RWPE1 (cell line): ENCODE measurements around the gene PPM1G.
A peak's percentile ranks its signal among the peaks of the same experiment; 100 is the strongest.
"Not testable (repeated sequence)": the region's sequence is repeated elsewhere in the genome, so short reads cannot be mapped to it uniquely, and the experiment has no call there.

Experiments
- CTCF ChIA-PET: fragments of 350-600 bp; sonication (Branson Sonifier 250); formaldehyde crosslinking; extraction: SDS; loops from one replicate; lab custom pipeline; 2021; lab: Yijun Ruan, JAX
- POLR2A ChIA-PET: fragments of 400-600 bp; formaldehyde crosslinking; extraction: SDS; loops from one replicate; lab custom pipeline; 2020; ENCODE audit warnings: antibody characterized with exemption; ENCODE audit not compliant: low non-redundant PET; lab: Yijun Ruan, JAX
- DNase-seq: peaks from one replicate; pipeline ENCODE4 v3.0.0; 2012; ENCODE audit warnings: low spot score
- H3K27ac ChIP-seq: fragments of 450-650 bp; 2 replicates; pipeline ENCODE4 v1.5.1; 2017
- CTCF ChIP-seq: fragments of 450-650 bp; conservative IDR thresholded peaks from 2 replicates; pipeline ENCODE4 v1.5.1; 2017; ENCODE audit warnings: low read depth, mild to moderate bottlenecking

PPM1G gene

GRCh38 chr2:27356382-27357181, 52.8 kb downstream of the PPM1G start, which contains the start of gene GTF3C2:
Gene GTF3C2, minus strand, starts transcription at chr2:27356764. Its CDS starts 13,210 bp downstream, at chr2:27343554.
- peak; percentile 94 for DNase-seq
- ChIA-PET CTCF (interaction anchor here (0.5 to 1.5 kb wide), 5 partner anchors 13 to 268 kb away, joined by 3 to 8 read pairs (median 3); no protein-coding TSS in a partner anchor), POLR2A (interaction anchor here (0.6 kb wide), 1 partner anchor 1430 kb away, joined by 3 read pairs; no protein-coding TSS in a partner anchor)
- H3K27ac ChIP-seq = peak within 1 kb of the TSS; percentile 96
- no peak for TF ChIP-seq CTCF

GRCh38 chr2:27356056-27356381, 53.4 kb downstream of the PPM1G start:
- peak overlapping the region; percentile 96 for H3K27ac ChIP-seq
- CTCF ChIA-PET = interaction anchor here (0.6 to 1.5 kb wide), 2 partner anchors 15 to 268 kb away, joined by 3 read pairs; no protein-coding TSS in a partner anchor
- POLR2A ChIA-PET = no interaction called here
- DNase-seq = peak; percentile 34
- no peak for TF ChIP-seq CTCF

- no peak for DNase-seq
- H3K27ac ChIP-seq = peak overlapping the region; percentile 39; the same call in 1 of the 2 replicates
- TF ChIP-seq CTCF = no peak
- POLR2A ChIA-PET = no interaction called here
- CTCF ChIA-PET = interaction anchor here (0.6 kb wide), 1 partner anchor 123 kb away, joined by 3 read pairs; no protein-coding TSS in a partner anchor
Measured at GRCh38 chr2:27354597-27354927, 54.8 kb downstream of the PPM1G start.

- POLR2A ChIA-PET = no interaction called here
- DNase-seq = no peak
- CTCF ChIA-PET = interaction anchor here (0.6 kb wide), 1 partner anchor 122 kb away, joined by 3 read pairs; no protein-coding TSS in a partner anchor
- no peak for TF ChIP-seq CTCF
- H3K27ac ChIP-seq = peak overlapping the region; percentile 39; the same call in 1 of the 2 replicates
Measured at GRCh38 chr2:27353762-27354596, 55.4 kb downstream of the PPM1G start.

- POLR2A ChIA-PET = interaction anchor here (0.6 kb wide), 1 partner anchor 1278 kb away, joined by 3 read pairs; no protein-coding TSS in a partner anchor
- CTCF ChIA-PET, H3K27ac ChIP-seq, DNase-seq: not testable (repeated sequence)
Measured at GRCh38 chr2:27353386-27353761, 56.0 kb downstream of the PPM1G start.

GRCh38 chr2:27351802-27352598, 57.4 kb downstream of the PPM1G start:
- TF ChIP-seq CTCF = no peak
- POLR2A ChIA-PET = no interaction called here
- DNase-seq = no peak
- CTCF ChIA-PET = no interaction called here
- H3K27ac ChIP-seq = no peak overlapping the region
